ENCODE data around the gene VSIG1.

Gene VSIG1

DNA sequence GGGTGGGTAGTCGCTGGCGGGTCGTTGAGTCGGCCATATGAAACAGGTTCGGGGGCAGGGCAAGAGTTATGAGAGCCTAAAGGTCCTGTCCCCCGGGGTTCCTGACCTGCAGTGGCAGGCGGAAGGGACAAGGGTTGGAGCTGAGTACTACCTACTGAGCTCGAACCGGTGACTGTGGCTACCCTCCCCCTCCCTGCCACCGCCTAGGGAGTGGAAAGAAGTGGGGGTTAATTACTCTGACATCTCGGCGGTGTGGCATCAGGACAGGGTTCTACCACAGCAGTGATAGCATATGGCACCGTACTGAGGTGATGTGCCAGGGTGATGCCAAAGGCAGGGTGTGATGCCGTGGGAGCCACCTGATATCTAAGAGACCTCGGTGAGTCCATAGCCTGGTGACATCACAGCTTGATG is 47.0 kb downstream of the VSIG1 start:
- DNase-seq (ENCODE audit: low read depth, low spot score): no peak
- TF ChIP-seq, protein P1, sequence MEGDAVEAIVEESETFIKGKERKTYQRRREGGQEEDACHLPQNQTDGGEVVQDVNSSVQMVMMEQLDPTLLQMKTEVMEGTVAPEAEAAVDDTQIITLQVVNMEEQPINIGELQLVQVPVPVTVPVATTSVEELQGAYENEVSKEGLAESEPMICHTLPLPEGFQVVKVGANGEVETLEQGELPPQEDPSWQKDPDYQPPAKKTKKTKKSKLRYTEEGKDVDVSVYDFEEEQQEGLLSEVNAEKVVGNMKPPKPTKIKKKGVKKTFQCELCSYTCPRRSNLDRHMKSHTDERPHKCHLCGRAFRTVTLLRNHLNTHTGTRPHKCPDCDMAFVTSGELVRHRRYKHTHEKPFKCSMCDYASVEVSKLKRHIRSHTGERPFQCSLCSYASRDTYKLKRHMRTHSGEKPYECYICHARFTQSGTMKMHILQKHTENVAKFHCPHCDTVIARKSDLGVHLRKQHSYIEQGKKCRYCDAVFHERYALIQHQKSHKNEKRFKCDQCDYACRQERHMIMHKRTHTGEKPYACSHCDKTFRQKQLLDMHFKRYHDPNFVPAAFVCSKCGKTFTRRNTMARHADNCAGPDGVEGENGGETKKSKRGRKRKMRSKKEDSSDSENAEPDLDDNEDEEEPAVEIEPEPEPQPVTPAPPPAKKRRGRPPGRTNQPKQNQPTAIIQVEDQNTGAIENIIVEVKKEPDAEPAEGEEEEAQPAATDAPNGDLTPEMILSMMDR (IDR thresholded peaks at IDR 0.05; ENCODE audit: low read depth, low read length): no peak
- peak overlapping the region; percentile 76 for H3K4me3 ChIP-seq (ENCODE audit: low read depth, low read length)
- in situ Hi-C loops (cut with HindIII; ENCODE audit: low sequenced_read_pairs): no loop called here

DNA sequence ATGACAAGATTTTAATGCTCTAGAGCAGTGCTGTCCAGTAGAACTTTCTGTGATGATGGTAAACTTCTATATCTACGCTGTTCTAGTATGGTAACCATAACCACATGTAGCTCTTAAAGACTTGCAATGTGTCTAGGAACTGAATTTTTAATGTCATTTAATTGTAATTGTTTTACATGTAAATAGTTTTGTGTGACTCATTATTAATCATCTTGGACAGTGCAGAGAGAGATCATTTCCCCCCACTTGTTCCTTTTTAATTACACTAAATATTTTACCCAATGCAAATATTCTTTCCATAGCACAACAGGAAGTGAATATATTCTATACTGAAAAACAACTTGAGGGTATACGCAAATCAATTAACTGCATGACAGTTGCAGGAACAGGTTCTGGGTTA is 52.5 kb downstream of the VSIG1 start:
- TF ChIP-seq, protein P1 (IDR thresholded peaks at IDR 0.05; ENCODE audit: low read depth, low read length): no peak
- H3K4me3 ChIP-seq (ENCODE audit: low read depth, low read length): no peak overlapping the region
- in situ Hi-C loops (cut with HindIII; ENCODE audit: low sequenced_read_pairs): no loop called here
- DNase-seq (ENCODE audit: low read depth, low spot score): no peak

DNA sequence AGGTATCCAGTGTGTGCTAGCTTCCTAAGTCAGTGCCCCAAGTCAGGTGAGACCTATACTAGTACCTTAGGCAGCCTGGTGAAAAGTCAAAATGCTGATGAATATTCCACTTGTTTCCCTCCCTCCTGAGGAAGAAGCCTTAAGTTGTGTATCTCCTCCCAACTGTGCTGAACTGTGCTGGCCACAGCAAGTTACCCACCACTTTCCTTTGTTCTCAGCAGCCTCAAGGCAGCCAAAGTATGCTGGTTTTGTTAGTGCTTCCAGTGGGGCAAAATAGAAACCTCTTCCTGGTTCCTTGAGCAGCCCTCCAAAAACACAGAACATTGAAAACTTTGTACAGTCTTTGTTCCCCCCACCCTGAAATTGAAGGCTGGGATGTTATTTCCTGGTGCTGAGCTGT is 60.6 kb downstream of the VSIG1 start:
- in situ Hi-C loops (cut with HindIII; ENCODE audit: low sequenced_read_pairs): no loop called here
- H3K4me3 ChIP-seq (ENCODE audit: low read depth, low read length): no peak overlapping the region
- TF ChIP-seq, protein P1 (IDR thresholded peaks at IDR 0.05; ENCODE audit: low read depth, low read length): no peak
- no peak for DNase-seq (ENCODE audit: low read depth, low spot score)

DNA sequence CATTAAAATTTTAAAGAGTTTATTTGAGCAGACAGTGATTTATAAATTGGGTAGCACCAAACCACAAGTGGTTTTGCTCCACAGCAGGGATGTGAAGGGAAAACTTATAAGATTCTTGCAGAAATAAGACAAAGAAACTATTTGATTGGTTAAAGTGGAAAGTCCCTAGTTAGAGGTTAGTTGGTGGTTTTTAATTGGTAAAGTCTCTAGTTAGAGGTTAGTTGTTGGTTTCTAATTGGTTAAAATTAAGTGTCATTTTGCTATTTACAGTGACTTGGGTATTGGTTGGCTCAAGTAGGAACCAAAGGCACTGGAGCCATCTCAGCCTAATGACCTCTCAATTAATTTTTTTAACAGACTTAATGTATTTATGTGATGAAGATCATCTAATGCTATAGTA is 69.7 kb downstream of the VSIG1 start:
- no peak overlapping the region for H3K4me3 ChIP-seq (ENCODE audit: low read depth, low read length)
- in situ Hi-C loops (cut with HindIII; ENCODE audit: low sequenced_read_pairs): no loop called here
- TF ChIP-seq, protein P1 (IDR thresholded peaks at IDR 0.05; ENCODE audit: low read depth, low read length): no peak
- DNase-seq (ENCODE audit: low read depth, low spot score): no peak

DNA sequence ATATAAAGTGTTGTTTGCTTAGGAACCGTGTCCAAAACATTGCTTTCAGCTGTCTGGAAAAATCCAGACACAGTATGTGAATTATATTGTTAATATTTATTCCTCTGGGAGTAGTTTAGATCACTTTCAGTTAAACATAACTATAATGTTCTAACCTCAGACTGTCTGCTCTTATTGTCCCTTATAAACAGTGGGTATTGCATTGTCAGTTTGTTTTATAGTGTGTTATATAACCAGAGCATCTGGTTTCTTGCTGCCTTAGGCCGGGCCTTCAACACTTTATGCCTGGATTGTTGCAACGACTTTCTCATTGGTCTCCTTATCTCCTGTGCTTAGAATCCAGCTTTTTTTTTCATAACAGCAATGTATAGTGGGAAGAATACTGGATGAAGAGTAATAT is 73.1 kb downstream of the VSIG1 start:
- DNase-seq (ENCODE audit: low read depth, low spot score): no peak
- in situ Hi-C loops (cut with HindIII; ENCODE audit: low sequenced_read_pairs): no loop called here
- TF ChIP-seq, protein P1 (IDR thresholded peaks at IDR 0.05; ENCODE audit: low read depth, low read length): no peak
- no peak overlapping the region for H3K4me3 ChIP-seq (ENCODE audit: low read depth, low read length)

DNA sequence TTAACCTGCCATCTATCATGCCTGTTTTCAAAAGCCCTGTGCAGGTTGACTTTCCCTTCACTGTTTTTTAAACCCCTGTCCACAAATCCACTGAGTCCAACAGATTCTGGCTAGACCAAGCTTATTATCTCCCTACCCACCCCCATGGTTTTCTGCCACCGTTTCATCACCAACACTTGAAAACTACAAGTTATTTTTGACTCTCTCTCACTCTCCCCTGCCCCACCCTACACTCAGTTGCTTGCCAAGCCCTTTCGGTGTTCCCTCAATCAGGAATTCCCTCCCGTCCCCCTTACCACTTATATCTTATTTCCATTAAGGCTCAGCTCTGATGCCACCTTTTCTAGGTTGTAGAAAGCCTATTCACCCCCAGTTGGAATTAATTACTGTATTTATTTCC is 76.4 kb downstream of the VSIG1 start:
- DNase-seq (ENCODE audit: low read depth, low spot score): no peak
- TF ChIP-seq, protein P1 (IDR thresholded peaks at IDR 0.05; ENCODE audit: low read depth, low read length): no peak
- in situ Hi-C loops (cut with HindIII; ENCODE audit: low sequenced_read_pairs): no loop called here
- H3K4me3 ChIP-seq (ENCODE audit: low read depth, low read length): no peak overlapping the region

DNA sequence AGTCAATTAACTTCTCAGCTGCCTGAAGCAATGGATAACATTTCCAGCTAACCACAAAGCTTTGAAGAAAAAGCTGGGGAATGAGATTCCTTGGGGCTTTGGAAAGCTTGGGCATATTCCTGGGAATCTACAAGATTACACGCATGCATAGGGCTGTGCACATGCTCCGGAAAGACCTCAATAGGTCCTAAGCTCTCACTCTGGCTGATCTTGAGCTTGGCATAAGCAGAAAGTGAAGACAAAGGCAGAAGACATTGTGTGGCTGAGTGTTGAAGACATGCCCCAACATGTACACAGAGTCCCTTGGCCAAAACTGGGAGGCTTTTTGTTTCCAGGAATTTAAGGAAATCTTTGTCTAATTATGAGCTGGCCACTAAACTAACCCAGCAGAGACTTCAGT is 77.9 kb downstream of the VSIG1 start:
- peak; percentile 23 for DNase-seq (ENCODE audit: low read depth, low spot score)
- H3K4me3 ChIP-seq (ENCODE audit: low read depth, low read length): no peak overlapping the region

More for the DNA sequence above, 77.9 kb downstream of the VSIG1 start:
- in situ Hi-C loops (cut with HindIII; ENCODE audit: low sequenced_read_pairs): no loop called here
- TF ChIP-seq, protein P1 (IDR thresholded peaks at IDR 0.05; ENCODE audit: low read depth, low read length): no peak

All from astrocyte of the spinal cord (primary cell).